Dedifferentiated amniotic fluid mesenchymal stem cell (primary cell): ENCODE results near the gene ATXN10.
"Not testable (repeated sequence)": the region's sequence is repeated elsewhere in the genome, so short reads cannot be mapped to it uniquely, and the experiment has no call there.

Experiments
- DNase-seq: peaks from one replicate; pipeline ENCODE4 v3.0.0-alpha.2; 2016; ENCODE audit errors: extremely low spot score

The ATXN10 gene

DNA sequence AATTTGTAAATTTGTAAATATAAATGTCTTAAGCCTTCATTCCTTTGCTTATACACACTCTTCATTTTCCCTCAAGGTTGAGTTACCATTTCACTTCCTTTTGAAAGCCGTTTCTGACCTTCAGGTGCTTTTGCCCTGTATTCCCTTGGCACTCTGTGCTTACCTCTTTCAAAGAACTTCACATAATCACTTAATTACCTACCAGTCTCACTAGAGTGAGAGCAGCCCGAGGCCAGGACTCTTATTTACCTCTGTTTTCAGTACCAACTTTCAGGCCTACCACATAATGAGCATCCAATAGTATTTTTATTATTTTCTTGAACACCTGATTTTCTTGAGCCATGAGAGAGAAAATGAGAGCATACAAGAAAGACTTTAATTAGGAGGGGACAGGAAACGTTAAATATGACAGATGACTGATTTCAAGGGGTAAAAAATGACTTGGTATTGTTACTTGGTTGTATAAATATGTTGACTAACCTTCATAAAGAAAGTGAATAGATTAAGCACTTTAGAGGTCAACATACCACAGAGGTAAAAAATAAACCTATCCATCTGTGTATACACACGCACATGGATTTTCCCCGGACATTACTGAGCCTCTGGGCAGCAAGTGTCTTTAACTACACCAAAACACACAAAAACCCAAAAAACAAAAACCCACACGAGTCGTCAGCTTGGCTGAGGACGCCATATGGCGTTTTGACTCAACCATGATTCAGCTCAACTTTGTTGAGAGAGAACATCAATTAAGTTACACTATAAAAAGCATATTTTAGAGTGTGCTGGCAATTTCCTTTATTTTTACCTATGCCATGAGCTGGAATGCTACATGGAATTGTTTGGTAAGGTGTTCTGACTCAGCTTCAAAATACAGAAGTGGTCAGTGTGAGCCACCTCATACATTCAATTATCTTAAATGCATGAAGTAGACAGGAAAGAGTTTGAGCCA is 7.6 kb downstream of the ATXN10 start:
- DNase-seq = peak; percentile 32

DNA sequence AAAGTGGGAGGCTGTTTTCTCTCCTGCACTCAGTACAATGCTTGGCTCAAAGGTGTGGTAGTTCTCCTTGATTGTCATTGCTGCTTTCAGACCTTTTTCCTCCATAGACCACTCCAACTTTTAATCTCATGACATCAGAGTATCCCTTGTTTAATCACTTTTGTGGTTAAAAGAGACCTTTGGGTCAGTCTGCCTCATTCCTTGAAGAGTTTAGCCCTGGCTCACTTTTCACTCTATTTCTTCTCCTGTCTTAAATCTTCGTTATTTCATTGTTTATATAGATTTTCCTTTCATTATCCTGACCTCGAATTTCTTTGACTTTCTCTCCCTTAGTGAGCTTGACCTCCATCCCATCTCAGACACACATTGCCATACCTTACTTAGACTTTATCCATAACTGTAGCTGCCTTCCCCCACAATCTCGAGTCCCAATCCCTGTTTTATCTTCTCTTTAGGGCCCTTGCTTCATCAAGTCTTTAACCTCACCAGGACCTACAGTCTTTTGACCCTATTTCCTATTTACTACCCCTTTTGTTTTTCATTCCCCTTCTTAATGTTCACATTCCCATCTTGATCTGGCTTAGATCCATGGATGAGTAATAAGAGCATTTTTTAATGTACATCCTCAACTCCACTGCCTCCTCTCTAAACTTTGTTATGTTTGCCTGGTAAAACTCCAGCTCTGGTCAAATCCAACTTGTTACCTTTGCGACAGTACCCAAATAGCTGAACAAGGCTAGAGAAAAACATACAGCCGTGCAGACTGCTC is 9.5 kb downstream of the ATXN10 start:
- peak; percentile 43 for DNase-seq

DNA sequence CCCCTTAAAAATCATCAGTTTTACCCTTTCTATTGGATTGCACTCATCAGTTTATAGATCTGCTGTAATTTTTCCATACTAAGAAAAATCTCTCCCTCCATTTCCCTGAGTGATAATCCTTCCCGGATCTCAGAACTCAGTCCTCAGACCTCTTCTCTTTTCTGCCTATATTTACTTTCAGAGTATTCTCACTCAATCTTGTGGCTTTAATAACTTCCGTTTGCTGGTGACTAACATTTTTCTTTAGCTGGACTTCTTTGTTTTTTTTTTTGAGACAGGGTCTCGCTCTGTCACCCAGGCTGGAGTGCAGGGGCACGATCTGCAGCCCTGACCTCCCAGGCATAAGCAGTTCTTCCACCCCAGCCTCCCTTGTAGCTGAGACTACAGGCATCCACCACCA is 10.4 kb downstream of the ATXN10 start:
- no peak for DNase-seq

DNA sequence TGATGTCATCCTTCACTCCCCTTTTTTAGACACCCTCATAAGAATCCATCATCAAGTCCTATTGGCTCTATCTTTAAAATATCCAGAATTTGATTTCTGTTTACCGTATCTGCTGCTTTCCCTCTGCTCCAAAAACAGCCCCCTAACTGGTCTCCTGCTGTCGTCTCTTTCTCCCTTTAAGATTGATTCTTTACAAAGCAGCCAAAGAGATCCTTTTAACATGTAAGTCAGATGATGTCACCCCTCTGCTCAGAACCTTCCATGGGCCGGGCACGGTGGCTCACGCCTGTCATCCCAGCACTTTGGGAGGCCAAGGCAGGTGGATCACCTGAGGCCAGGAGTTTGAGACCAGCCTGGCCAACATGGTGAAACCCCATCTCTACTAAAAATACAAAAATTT is 11.1 kb downstream of the ATXN10 start:
- DNase-seq = not testable (repeated sequence)

DNA sequence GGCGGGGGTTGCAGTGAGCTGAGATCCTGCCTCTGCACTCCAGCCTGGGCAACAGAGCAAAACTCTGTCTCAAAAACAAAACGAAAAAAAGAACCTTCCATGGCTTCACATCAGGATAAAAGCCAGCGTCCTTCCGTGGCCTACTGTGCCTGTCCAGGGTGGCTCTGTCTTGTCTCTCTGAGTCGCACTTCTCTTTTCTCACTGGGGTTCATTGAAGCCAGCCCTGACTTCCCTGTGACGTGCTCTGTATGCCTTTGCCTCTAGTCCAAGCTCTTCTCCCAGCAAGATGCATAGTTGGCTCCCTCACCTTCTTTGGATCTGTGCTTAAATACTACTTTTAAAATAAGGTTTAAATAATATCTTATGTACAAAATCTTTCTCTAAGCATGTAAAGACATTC is 11.6 kb downstream of the ATXN10 start:
- DNase-seq = no peak

DNA sequence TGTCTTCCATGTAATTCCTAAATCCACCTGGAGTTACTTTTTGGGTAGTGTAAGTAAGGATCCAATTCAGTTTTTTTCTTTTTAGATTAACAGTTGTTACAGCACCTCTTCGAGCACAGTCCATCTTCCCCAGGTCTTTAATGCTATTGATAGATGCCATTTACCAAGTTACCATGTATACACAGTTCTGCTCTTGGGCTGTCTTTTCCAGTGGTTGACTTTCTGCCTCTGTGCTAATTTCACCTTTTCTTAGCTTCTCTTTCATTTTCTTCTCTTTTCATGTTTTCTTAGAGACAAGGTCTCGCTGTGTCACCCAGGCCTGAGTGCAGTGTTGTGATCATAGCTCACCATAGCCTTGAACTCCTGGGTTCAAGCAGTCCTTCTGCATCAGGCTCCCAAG is 12.0 kb downstream of the ATXN10 start:
- no peak for DNase-seq

DNA sequence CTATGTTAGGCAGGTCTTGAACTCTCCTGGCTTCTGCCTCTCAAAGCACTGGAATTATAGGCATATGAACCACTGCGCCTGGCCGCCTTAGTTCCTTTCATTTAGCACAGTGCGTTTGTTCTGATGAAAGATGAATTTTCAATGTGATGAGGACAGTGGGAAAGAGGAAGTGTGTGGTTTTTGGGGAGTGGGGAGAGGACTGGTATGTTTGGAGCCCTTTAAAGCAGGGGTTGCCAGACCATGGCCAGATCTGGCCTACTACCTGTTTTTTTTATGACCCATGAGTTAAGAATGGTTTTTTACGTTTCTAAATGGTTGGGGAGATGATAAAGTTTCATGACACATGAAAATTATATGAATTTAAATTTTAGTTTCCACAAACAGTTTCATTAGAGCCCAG is 12.5 kb downstream of the ATXN10 start:
- DNase-seq = no peak

DNA sequence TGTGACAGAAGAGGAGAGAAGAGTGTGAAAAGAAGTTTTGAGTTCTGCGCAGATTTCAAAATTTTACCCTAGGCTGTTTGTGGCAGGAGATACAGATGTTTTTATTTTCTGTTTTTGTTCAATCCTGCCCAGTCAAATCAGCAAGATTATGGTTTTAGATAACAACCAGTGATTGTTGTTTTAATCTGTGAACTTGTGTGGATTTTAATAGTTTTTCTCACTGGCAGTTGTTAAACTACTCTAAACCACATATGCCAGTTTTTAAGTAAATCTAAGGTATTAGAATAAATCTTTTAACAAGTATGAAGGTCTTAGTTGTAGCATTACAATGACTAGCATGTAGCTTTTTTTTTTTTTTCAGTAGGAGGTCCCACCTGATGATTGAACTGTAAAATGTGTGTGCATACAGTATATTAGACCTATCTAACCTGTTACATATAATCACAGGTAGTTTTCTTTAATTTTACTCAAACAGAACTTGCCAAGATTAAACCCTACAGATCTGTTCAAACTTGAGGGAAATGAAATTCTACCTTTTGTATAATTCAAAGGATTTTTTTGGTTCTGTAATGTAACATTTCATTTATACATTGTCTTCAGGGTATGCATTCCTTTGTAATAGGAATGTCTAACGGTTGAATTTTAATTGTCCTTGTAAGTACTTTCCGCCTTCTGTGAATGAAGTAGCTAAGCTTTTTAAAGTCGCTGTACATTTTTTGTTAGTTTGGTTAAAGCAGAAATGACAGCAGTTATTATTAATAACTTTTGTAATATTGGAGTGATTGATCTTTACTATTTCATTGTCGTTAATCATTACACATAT is 13.3 kb downstream of the ATXN10 start:
- DNase-seq = no peak

DNA sequence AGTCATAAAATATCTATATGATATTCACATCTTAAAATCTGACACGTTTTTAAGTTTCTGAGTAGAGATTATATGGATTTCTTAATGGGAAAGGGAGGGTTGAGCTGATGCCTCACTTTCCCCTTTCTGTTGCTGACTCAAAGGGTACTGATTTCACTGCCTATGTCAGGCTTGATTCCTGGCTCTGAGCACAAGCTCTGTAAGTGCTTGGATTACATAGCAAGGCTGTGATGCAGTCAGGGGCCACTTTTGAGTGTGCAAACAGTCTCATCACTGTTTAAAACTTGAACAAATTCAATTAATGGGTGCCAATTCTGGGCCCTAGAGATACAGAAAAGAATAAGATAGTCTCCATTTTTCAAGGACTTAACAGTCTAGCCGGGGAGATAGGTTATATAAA is 14.4 kb downstream of the ATXN10 start:
- DNase-seq = peak; percentile 43

DNA sequence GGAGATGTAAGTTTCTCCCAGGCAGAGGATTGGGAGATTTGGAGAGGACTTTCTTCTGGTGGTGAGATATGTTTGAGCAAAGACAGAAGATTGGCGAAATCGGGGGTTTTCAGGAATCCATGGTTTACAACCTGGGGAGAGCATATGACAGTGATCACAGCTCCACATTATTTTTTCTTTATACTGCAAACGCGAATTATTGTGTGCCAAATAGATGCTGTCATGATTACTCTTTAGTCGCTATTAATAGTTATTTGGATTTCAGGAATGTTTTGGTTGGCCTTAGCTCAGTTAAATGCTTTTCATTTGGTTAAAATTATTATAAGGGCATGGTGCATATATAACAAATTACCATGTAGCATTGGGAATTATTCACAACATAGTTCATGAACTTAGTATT is 15.2 kb downstream of the ATXN10 start:
- no peak for DNase-seq

DNA sequence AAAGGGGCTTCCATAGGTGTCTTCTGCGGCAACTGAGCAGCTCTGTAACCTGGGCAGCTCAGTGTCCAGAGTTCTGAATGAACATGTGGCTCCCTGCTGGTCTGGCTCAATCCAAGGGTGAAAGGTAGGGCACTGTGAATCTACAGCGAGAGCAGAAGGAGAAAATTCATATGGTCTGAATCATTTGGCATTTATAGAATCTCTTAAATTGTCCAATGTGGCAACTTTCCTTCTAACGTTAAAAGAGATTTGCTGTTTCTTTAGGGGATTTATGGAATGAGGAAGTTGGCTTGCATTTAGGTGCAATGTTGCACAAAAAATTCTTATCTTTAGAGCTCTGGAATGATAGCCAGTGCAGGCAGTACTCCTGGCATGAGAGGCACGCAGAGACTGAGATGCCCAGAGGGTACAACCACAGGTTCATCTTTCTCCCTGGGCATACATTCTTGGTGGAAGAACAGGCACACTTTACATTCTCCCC is 17.0 kb downstream of the ATXN10 start:
- peak; percentile 86 for DNase-seq

DNA sequence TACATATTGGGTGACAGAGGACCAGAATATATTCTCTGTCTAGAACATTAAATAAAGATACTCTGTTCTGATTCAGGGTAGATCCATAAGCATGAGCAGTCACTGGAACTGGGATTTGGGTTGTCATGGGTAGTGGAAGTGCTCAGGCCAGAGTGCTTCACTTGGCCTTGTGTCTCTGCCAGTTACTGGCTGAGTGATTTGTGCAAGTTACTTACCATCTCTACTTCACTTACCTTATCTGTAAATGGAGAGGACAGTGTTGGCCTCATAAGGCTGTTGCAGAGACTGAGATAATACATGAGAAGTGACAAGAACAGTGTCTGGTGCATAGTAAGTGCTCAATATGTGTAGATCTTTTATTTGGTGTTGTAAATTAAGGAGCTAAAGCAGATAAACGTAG is 17.6 kb downstream of the ATXN10 start:
- no peak for DNase-seq

DNA sequence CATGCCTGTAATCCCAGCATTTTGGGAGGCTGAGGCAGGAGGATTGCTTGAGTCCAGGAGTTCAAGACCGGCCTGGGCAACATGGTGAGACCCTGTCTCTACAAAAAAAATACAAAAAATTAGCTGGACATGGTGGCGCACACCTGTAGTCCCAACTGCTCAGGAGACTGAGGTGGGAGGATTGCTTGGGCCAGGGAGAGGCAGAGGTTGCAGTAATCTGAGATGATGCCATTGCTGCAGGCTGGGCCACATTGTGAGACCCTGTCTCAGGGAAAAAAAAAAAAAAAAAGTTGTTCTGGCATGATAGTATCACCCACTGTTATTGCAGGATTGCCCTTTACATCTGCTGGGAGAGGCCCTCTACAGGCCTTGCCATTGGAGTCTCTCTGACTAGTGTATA is 18.4 kb downstream of the ATXN10 start:
- no peak for DNase-seq

DNA sequence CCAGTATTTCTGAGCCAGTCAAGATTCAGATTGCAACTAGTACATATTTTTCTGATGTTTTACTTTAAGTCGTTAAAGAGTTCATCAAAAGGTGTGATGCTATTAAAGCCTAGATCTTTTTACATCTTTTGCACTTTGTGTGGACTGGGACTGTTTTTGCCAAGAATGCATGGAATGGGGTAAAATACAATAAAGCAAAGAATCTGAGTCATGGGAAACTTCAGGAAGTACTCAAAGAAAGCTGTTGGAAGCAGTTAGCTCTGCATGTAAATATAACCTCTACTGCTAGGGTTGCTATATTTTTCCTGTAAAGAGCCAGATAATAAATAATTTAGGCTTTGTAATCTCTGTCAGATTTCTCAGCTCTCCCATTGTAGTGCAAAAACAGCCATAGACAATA is 20.9 kb downstream of the ATXN10 start:
- no peak for DNase-seq

DNA sequence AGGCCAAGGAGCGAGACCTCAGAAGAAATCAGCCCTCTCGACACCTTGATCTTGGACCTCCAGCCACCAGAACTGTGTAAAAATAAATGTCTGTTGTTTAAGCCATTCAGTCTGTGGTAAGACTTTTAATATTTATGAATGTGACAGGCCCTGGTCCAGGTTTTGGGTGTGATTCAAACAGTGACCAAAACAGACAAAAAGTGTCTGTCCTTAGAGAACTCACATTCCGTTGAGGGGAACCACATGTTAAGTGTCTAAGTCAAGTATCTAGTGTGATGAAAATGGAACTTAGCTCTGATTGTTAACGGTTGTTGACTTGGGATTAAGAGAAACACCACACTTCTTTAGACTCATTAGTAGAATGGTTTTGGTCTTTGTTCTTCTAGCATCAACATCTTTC is 22.2 kb downstream of the ATXN10 start:
- no peak for DNase-seq

DNA sequence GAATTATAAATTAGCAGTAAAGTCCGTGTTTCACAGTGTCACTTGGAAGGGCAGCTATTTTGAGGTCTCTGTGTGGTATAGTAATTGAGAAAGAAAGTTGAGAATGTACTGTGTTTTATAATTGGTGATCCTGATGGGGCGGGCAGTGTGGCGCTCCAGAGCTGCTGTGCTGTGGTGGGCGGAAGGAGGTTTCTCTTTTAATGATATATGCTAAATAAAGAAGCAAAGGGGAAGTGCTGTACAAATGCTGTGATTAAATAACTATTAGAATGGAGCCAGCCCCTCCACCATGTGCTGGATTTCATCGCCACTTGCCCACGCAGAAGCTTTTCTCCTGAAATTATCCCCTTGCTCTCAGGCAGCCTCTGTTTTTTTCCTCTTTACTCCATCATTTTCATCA is 24.6 kb downstream of the ATXN10 start:
- no peak for DNase-seq

DNA sequence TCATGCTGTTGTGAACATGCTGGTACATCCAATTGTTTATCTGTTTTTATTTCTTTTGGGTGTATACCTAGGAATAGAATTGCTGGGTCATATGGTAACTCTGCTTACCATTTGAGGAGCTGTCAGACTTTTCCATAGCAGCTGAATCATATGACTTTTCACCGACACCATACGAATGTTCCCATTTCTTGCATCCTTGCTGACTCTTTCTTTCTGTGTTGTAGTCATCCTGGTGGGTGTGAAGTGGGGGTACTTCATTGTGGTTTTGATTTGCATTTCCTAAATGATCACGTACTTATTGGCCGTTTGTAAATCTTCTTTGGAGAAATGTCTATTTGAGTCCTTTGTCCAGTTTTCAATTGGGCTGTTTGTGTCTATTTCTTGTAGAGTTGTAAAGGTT is 26.5 kb downstream of the ATXN10 start:
- no peak for DNase-seq

DNA sequence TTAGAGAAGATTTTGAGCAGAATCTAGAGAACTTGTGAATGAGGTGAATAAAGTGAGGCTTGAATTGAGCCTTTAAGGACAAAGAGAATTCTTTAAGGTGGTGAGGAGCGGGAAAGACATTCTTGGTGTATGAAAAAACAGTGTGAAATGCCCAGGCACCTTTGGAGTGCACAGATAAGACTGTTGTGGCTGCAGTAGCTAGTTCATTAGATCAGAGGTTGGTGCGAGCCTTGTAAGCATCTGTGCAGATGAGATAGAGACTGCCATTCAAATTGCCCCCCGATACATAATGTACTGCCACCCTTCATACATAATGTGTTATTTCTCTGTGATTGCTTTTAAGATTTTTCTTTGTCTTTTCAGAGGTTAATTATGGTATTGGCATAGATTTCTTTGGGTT is 31.3 kb downstream of the ATXN10 start:
- no peak for DNase-seq

DNA sequence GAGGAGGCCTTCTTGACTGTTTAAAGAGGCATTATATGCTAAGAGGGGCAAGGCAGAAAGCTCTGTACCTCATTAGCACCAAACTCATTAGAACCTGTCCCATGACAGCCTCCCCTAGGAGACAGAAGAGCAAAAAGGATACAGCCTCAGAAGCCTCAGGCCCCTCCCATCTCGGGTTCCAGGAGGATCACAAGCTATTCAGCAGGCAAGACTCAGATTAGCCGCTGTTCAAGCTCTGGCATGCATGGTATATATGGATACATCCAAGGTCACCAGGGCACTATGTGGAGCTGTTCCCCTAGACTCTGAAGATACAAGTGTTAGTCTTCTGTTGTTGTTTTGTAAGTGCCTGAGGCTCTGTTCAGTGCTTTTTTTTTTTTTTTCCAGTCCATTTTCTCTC is 32.1 kb downstream of the ATXN10 start:
- no peak for DNase-seq

DNA sequence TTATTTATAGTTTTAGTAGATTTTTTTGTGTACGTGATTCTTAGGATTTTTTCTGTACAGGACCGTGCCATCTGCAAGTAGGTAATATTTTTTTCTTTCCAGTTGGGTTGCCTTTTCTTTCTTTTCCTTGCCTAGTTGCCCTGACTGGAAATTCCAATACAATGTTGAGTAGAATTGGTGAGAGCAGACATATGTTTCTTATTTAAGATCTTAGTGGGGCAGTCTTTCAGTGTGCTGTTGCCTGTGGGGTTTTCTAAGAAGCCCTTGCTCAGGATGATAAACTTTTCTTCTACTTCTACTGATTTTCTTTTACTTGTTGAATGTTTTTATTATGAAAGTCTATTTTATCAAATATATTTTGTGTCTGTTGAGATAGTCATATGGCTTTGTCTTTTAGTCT is 33.0 kb downstream of the ATXN10 start:
- no peak for DNase-seq

DNA sequence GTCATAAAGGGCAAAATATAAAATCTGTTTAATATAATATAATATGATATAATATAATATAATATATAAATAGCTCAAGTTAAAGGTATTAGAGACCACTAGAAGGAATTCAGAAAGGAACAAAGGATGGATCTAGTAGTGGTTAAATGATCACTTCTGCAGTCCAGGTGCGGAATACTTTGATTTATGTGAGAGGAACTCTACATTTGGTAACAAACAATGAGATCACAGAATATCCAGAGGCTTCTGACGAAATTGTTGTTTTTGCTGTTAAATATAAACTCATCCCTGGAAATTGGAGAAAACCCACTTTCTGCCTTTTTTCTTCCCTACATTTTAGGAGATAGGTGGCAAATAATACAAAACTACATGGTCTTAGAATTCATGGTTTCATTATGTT is 36.0 kb downstream of the ATXN10 start:
- DNase-seq = no peak

DNA sequence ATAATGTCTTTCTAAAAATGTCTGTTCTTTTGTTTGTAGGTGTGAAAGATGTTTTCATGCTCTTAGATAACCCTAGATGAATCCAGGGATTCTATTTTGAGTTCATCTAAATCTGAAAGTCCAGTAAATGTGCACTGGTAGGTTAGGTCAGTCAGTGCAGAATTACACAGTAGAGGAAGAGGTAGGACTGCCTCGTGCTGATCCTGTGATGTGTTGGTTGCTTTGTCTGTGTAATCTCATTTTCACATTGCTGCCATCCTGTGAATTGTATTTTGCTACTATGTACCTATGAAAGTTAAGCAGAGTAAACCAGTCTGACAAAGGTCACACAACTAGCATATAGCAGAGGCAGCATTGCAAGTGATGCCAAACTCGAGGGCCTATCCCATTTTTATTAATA is 36.5 kb downstream of the ATXN10 start:
- DNase-seq = no peak
